ENCODE data around the gene ALDH1A3. TPM values are rescaled to one million over a fixed set of nuclear protein-coding genes. Genes with fewer than 3 reads are reported as not detected.

ALDH1A3 gene
- total and polyA plus RNA-seq, 2 of the 4 experiments (the other 2 are of a cell fraction) = 3.1 to 5.0 TPM

DNA sequence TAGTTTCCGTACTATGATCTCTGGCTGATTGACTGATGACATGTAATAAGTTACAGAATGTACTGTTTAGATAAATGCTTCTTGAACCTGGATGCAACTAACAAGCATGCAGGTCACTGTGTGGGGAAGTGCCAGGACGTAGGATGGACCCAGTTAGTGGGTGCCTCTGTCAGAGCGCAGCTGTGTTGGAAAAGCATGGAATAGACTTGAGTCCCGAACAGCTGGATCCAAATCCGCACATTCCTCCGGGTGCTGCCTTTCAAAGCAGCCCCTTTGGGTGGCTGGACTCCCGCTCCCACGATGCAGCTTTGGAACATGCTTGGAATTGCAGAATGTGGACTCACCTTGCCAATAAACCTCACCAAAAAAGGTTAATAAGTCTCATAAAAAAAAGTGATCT is 35.5 kb upstream of the ALDH1A3 start:
- Histone ChIP-seq H2BK5ac (ENCODE audit: low read depth, low read length, poor library complexity, severe bottlenecking) (no peak overlapping the region), H3K4ac (ENCODE audit: low read depth, low read length) (peak overlapping the region; percentile 89), H4K5ac (ENCODE audit: low read depth, low read length) (no peak overlapping the region), H4K8ac (ENCODE audit: low read depth in 2 of 2, low read length in 2 of 2) (peak overlapping the region in 1 of 2 experiments; percentile 40; a peak in 1 of 4 replicates), H2BK20ac (ENCODE audit: low read depth, low read length) (peak overlapping the region; percentile 96), H3K23ac (ENCODE audit: low read depth, low read length) (no peak overlapping the region), H3K4me3 (ENCODE audit: insufficient read depth, low read depth, low read length) (no peak overlapping the region), H3K14ac (replicated peaks; ENCODE audit: low read depth, low read length) (0 out of 2 replicates have a peak overlapping the region, but pooled peaks have one; percentile 52), H4K20me1 (ENCODE audit: insufficient read depth, low read length) (no peaks in the 10 kb centered on the region), H4K91ac (ENCODE audit: insufficient read depth, low read depth, low read length) (peak overlapping the region; percentile 43; the same call in 1 of the 2 replicates), H3K27ac (ENCODE audit: insufficient read depth, low read length) (no peak overlapping the region), H3K4me1 (ENCODE audit: control insufficient read depth, insufficient read depth, low read length) (peaks cover 9% of the 10 kb centered on the region), H3K56ac (ENCODE audit: extremely low read depth, insufficient read depth, low read length) (no peak overlapping the region), H2AFZ (replicated peaks; ENCODE audit: low read length, poor library complexity) (no peak overlapping the region), H2BK15ac (ENCODE audit: low read depth, low read length) (peak overlapping the region; percentile 51; the same call in 1 of the 3 replicates), H3K36me3 (ENCODE audit: control insufficient read depth, insufficient read depth, low read length) (no peaks in the 10 kb centered on the region), H2AK5ac (ENCODE audit: low read depth, low read length) (peak overlapping the region; percentile 88), H3K9me3 (ENCODE audit: control insufficient read depth, insufficient read depth, low read length) (no peaks in the 10 kb centered on the region), H2BK120ac (ENCODE audit: low read depth, low read length) (peak overlapping the region; percentile 92), H3K9me1 (ENCODE audit: insufficient read depth, low read length) (peaks cover 11% of the 10 kb centered on the region), H3K79me1 (ENCODE audit: low read depth in 1 of 2, low read length in 2 of 2) (no peaks in the 10 kb centered on the region), H3K18ac (ENCODE audit: low read depth, low read length) (peak overlapping the region; percentile 6; the same call in 1 of the 2 replicates), H3K27me3 (ENCODE audit: control insufficient read depth, insufficient read depth, low read length) (no peaks in the 10 kb centered on the region), H3K4me2 (ENCODE audit: low read depth, low read length) (no peak overlapping the region), H3K9ac (ENCODE audit: low read depth, low read length) (no peak overlapping the region), H2AK9ac (replicated peaks; ENCODE audit: low read depth, low read length, poor library complexity) (no peak overlapping the region)
- no peak for TF ChIP-seq CEBPB (IDR thresholded peaks at IDR 0.05; ENCODE audit: low read depth, low read length)
- no peak for TF ChIP-seq POLR2A (IDR thresholded peaks at IDR 0.05; ENCODE audit: low read depth, low read length)
- no peak for TF ChIP-seq FOS (IDR thresholded peaks at IDR 0.05; ENCODE audit: low read depth, low read length)
- TF ChIP-seq SMC3 (IDR thresholded peaks at IDR 0.05; ENCODE audit: low read depth, low read length) = no peak
- TF ChIP-seq RCOR1 (IDR thresholded peaks at IDR 0.05; ENCODE audit: insufficient replicate concordance, low read length) = no peak
- TF ChIP-seq MAZ (IDR thresholded peaks at IDR 0.05; ENCODE audit: borderline replicate concordance, low read depth, low read length) = no peak
- no peak for TF ChIP-seq MAFK (IDR thresholded peaks at IDR 0.05; ENCODE audit: low read depth, low read length)
- TF ChIP-seq, protein P1, sequence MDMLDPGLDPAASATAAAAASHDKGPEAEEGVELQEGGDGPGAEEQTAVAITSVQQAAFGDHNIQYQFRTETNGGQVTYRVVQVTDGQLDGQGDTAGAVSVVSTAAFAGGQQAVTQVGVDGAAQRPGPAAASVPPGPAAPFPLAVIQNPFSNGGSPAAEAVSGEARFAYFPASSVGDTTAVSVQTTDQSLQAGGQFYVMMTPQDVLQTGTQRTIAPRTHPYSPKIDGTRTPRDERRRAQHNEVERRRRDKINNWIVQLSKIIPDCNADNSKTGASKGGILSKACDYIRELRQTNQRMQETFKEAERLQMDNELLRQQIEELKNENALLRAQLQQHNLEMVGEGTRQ (IDR thresholded peaks at IDR 0.05; ENCODE audit: low read depth, low read length) = no peak
- TF ChIP-seq CHD1 (IDR thresholded peaks at IDR 0.05; ENCODE audit: low read depth, low read length) = no peak
- TF ChIP-seq ELK1 (IDR thresholded peaks at IDR 0.05; ENCODE audit: borderline replicate concordance, low read depth, low read length) = no peak
- TF ChIP-seq NFE2L2 (IDR thresholded peaks at IDR 0.05; ENCODE audit: low read depth, low read length) = no peak
- no peak for TF ChIP-seq MXI1 (IDR thresholded peaks at IDR 0.05; ENCODE audit: borderline replicate concordance, low read depth, low read length)
- no peak for TF ChIP-seq CTCF (conservative IDR thresholded peaks at IDR 0.05; ENCODE audit: low read depth, low read length)
- no peak for TF ChIP-seq RFX5 (IDR thresholded peaks at IDR 0.05; ENCODE audit: low read depth, low read length)
- no peak for TF ChIP-seq BHLHE40 (IDR thresholded peaks at IDR 0.05; ENCODE audit: low read depth, low read length)
- WGBS, 2 experiments (ENCODE audit: extremely low coverage in 2 of 2, insufficient read length in 1 of 2) = 88% methylated on average over 5 of the region's 8 CpGs; no CpG with 5 or more reads in 1 of the 2 experiments
- no peak for ATAC-seq (ENCODE audit: low read depth)
- ChIA-PET POLR2A (ENCODE audit: unreplicated experiment) (no interaction called here), CTCF (no interaction called here)
- in situ Hi-C loops (cut with MboI; ENCODE audit: low sequenced_read_pairs) = no loop called here
- no peak for DNase-seq
- dilution Hi-C loops (cut with HindIII; ENCODE audit: low sequenced_read_pairs, unreplicated experiment) = no loop called here
- BruUV-seq (replicated peaks) = no TSS peak
- intact Hi-C loops (cut with micrococcal nuclease) = no loop called here

All from IMR-90 (cell line).